Measurements from ENCODE around the gene MMP25. TPM values are rescaled to one million over a fixed set of nuclear protein-coding genes. Genes with fewer than 3 reads are reported as not detected.
"Not testable (repeated sequence)": the region's sequence is repeated elsewhere in the genome, so short reads cannot be mapped to it uniquely, and the experiment has no call there.

MMP25 gene
- total RNA-seq, 1 donor from 2014 or later = 0.99 TPM

DNA sequence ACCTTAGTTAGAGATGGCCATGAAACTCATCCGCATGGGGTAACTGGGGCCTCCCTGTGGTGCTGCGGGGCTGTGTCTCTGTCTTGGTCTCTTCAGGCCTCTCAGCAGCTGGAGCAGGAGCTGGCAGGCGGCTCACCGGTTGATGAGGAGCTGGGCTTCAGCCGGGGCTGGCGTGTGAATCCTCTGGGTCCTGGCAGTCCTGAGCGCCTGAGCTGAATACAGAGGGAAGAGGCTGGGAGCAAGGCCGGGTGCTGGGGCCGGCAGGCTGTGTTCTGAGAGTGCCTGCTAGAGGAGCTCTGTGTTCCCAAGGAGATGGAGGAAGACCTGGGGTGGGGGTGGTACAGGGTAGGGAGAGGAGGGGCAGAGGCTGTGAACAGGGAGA is 9.4 kb downstream of the MMP25 start:
- not testable (repeated sequence) for DNase-seq

DNA sequence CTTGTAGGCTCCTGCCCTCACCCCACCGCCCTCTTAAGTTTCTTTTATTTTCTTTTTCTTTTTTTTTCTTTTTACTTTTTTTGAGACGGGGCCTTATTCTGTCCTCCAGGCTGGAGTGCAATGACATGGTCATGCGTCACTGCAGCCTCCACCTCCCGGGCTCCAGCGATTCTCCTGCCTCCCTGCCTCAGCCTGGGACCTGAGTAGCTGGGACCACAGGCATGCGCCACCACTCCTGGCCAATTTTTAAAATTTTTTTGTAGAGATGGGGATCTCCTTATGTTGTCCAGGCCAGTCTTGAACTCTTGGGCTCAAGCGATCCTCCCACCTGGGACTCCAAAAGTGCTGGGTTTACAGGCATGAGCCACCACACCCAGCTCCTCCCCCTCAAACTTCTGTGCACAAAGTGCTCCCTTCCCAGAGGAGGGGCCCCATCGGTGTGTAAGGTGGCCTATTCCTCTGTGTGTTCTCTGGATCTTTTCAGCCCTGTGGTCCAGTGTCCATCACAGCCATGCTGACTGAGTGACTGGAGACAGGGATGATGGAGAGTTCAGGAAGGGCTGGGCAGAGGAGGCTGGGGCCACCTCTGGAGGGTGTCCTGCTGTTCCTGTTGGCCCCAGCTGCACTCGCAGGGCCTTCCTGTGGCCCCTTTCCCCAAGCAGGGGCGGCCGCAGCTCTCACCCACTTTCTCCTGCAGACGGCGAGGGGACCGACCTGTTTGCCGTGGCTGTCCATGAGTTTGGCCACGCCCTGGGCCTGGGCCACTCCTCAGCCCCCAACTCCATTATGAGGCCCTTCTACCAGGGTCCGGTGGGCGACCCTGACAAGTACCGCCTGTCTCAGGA is 10.2 kb downstream of the MMP25 start:
- DNase-seq = no peak

DNA sequence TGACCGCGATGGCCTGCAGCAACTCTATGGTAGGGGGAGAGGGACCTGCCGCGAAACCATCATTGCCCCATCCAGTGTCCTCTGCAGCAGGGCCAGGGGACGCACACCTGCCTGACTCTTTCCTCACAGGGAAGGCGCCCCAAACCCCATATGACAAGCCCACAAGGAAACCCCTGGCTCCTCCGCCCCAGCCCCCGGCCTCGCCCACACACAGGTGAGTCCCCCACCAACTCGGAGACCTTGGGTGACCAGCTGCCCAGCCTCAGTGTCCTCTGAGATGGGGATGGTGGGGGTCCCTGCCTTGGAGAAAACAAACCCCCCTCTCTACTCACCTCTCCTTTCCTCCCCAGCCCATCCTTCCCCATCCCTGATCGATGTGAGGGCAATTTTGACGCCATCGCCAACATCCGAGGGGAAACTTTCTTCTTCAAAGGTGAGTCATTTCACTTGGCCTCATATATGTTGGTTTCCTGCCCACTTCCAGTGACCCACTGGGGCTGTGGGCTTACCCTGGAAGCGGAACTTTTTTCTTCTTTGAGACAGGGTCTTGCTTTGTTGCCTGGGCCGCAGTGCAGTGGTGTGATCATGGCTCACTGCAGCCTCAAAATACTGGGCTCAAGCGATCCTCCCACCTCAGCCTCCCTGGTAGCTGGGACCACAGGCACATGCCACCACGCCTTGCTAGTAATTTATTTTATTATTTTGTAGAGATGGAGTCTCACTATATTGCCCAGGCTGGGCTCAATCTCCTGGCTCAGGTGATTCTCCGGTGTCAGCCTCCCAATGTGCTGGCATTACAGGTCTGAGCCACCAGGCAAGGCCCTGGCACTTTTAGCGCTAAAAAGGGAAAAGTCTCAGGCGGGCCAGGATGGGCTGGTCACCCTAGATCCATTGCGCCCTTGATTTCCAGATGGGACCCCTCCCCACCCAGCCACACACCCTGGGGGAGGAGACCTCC is 11.1 kb downstream of the MMP25 start:
- DNase-seq = no peak

DNA sequence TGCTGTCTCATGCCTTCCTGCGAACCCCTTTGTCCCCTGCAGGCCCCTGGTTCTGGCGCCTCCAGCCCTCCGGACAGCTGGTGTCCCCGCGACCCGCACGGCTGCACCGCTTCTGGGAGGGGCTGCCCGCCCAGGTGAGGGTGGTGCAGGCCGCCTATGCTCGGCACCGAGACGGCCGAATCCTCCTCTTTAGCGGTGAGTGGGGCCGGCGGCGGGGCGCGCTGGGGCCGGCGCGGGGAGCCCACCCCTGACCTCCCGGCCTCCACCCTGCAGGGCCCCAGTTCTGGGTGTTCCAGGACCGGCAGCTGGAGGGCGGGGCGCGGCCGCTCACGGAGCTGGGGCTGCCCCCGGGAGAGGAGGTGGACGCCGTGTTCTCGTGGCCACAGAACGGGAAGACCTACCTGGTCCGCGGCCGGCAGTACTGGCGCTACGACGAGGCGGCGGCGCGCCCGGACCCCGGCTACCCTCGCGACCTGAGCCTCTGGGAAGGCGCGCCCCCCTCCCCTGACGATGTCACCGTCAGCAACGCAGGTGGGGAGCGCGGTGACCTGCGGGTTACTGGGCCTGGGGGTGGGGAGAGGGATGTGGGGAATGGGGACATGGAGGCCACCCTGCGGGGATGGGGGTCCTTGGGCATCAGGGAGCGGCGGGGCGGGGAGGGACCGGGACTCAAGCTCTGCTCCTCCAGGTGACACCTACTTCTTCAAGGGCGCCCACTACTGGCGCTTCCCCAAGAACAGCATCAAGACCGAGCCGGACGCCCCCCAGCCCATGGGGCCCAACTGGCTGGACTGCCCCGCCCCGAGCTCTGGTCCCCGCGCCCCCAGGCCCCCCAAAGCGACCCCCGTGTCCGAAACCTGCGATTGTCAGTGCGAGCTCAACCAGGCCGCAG is 12.0 kb downstream of the MMP25 start:
- DNase-seq = no peak

DNA sequence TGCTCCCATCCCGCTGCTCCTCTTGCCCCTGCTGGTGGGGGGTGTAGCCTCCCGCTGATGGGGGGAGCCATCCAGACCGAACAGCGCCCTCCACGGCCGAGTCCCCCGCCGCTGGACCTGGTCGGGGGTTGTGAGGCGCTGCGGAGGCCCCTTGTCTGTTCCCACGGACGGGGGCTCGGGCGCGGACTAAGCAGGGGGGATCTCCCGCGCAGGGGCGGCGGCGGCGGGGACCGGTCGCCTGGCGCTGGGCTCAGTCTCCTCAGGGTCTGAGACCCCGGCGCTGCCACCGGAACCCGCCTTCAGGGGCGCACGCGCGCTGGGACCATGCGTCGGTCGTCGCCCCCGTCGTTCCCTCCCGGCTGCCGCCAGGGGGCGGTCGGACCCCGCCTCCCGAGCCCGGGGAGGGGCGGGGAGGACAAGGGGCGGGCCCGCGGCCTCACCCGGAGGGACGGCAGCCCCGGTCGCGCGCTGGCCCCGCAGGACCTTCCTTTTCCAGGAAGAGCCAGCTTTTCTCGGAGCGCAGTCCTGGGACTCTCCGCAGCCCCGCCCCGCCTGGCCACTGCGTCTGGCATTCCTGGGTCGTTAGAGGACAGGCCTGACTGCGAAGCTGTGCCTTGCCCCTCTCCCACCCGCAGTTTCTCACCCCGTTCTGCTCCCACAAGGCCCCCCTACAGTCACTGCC is 12.8 kb downstream of the MMP25 start:
- DNase-seq = peak; percentile 69

DNA sequence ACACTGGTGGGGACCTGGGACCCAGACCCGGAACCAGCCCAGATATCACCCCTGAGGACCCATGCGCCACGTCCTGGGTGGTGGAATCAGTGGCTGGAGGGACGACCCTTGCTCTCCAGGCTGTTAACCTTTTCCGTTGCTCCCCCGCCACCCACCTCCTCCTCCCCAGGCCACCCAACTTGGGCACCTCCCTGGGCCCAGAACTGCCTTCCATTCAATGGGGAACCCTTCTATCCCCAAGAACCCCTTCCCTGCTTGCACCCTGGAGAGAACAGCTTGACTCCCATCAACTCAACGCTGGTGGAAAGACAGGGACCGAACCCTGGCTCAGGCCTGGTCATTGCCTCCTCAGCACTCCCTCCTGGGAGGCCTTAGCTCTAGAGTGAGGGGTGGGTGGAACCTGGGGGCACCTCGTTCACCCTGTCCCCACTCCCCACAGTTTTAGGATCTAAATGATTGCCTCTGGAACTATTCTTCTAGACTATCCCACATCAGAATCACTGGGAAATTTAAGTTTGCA is 13.4 kb downstream of the MMP25 start:
- no peak for DNase-seq

DNA sequence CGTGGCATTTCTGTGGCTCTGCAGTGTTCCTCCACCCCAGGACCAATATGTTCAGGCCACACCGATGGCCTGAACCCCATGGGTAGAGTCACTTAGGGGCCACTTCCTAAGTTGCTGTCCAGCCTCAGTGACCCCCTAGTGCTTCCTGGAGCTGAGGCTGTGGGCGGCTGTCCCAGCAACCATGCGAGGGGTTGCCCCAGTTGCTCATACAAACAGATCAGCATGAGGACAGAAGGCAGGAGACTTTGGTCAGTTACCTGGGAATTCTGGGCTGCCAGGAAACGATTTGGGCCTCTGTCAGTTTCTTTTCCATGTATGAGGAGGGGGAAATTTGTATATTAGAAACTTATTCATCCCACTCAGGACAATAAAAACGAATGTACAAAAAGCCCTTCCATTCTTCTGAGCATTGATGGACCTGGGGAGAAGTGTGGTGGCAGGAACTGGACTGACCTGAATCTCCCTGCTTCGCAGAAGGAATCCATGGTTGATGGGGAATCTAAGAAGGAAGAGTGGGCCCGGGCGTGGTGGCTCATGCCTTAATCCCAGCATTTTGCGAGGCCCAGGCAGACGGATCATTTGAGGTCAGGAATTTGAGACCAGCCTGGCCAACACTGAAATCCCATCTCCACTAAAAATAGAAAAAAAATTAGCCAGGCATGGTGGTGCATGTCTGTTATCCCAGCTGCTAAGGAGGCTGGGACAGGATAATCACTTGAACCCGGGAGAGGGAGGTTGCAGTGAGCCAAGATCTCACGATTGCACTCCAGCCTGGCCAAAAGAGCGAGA is 14.2 kb downstream of the MMP25 start:
- DNase-seq = no peak

DNA sequence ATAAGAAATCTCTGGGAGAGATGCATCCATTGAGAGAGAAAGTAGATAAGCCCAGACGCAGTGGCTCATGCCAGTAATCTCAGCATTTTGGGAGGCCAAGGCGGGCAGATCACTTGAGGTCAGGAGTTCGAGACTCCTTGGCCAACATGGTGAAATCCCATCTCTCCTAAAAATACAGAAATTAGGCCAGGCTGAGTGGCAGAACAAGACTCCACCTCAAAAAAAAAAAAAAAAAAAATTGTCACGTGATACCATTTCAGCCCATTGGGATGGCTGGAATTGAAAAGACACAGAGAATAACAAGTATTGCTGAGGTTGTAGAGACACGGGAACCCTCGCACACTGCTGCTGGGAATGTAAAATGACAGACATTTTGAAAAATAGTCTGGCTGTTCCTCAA is 16.2 kb downstream of the MMP25 start:
- no peak for DNase-seq

DNA sequence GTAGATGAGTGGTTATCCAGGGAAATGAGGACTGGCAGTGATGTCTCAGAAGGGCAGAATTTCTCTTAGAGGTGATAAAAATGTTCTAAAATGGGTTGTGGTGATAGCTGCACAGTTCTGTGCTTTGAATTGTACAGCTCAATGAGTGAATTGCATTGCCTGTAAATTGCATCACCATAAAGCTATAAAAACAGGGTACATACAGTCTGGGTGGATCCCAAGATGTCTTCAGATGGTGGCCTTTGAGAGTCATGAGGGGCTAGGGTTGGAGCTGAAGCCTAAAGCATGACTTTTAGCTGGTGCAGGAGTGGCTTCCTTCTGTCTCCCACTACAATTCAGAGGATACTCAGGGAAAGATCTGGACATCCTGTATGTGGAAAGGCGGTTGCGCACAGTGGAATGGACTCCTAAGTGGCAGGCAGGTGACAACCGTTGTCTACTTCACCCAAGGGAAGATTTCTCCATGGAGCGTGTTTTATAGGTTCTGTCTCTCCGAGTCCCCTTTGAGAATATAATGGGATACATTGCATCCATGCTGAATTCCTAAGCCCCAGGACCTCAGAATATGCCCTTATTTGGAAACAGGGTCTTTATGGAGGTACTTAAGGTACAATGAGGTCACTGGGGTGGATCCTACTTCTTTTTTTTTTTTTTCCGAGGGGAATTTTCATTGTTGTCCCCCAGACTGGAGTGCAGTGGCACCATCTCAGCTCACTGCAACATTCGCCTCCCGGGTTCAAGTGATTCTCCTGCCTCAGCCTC is 17.4 kb downstream of the MMP25 start:
- no peak for DNase-seq

DNA sequence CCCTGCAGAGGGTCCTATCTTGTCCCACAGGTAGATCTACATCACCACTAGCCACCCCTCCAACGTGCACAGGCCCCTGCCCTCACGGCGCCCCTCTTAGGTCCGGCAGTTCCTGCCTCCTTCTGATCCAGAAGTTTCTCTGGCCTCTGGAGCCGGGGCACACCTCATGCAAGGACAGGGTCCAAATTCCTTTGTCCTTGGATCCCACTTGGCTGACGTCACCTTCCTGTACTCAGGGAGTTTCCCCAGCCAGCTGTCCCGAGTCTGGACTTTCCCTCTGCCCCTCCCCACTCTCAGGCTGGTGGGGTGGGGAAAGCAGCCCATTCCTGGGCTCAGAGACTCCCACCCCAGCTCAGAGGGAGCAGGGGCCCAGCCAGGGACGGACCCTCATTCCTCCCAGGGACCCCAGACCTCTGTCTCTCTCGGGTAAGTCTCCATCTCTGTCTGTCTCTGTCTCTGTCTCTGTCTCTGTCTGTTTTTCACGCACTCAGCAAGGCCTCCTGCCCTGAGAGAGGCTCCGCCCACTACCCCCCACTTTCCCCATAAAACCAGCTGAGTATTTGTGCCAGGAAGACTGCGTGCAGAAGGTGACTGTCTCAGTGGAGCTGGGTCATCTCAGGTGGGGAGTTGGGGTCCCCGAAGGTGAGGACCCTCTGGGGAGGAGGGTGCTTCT is 18.8 kb downstream of the MMP25 start, which contains the start of gene IL32:
IL32 (plus strand) TSS at position 572 of the 673 bp plus-strand sequence. CDS start 172 bp downstream, outside the sequence.
- peak; percentile 24 for DNase-seq

DNA sequence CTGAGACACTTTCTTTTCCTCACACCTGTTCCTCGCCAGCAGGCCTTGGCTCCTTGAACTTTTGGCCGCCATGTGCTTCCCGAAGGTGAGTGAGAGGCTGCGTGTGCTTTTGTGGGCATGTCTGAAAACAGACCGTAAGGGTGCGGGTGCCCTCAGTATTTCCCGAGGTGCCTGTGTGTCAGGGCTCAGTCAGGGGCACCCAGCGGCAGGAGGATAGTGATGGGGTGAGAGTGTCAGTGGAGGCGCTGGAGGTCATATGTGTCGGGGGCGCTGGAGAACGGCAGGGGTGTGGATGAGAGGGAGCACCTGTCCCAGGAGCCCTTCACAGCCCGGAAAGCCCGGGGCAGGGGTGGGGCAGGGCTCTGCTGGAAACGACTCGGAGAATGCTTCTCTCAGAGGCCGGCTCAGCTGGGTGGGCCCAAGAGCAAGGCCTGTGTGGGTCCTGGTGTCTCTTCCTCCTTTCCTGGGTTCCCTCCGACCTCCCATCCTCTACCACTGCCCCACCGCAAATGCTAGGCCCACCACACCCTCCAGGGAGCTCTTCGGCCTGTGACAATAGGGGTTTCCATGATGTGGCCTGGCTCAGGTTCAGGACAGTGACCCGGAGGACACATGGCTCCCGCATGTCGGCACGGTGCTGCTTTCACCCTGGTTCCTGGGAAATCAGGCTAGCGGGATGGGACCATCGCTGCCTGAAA is 19.5 kb downstream of the MMP25 start:
- no peak for DNase-seq

DNA sequence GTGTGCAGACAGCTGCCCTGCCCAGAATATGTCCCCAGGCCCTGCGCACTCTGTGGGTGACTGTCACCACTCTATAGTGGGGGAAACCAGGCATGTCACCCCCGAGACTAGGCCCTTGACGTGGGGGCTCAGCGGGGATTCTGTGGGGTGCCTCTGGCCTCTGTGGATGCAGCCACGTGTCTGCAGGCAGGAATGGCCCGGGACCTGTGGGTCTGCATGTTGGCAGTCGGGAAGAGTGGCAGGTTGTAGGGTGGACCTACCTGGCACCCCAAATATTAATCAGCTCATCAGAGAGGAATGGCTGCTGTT is 20.0 kb downstream of the MMP25 start:
- no peak for DNase-seq

DNA sequence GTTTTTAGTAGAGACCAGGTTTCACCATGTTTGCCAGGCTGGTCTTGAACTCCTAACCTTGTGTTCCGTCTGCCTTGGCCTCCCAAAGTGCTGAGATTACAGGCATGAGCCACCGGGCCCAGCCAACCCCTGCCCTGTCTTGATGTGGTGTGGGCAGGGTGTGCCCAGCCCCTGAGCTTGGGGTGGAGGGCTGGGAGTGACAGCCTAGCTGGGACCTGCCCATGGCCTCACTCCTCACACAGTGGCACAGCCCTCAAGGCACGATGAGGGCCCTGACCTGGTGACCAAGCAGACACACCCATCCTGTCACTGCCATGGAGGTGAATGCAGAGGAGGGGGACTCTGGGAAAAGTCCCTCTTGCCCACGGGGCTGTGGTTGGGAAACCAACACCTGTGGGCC is 22.1 kb downstream of the MMP25 start:
- DNase-seq = no peak

DNA sequence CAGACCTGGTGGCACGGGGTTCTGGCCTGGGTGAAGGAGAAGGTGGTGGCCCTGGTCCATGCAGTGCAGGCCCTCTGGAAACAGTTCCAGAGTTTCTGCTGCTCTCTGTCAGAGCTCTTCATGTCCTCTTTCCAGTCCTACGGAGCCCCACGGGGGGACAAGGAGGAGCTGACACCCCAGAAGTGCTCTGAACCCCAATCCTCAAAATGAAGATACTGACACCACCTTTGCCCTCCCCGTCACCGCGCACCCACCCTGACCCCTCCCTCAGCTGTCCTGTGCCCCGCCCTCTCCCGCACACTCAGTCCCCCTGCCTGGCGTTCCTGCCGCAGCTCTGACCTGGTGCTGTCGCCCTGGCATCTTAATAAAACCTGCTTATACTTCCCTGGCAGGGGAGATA is 22.8 kb downstream of the MMP25 start:
- not testable (repeated sequence) for DNase-seq

DNA sequence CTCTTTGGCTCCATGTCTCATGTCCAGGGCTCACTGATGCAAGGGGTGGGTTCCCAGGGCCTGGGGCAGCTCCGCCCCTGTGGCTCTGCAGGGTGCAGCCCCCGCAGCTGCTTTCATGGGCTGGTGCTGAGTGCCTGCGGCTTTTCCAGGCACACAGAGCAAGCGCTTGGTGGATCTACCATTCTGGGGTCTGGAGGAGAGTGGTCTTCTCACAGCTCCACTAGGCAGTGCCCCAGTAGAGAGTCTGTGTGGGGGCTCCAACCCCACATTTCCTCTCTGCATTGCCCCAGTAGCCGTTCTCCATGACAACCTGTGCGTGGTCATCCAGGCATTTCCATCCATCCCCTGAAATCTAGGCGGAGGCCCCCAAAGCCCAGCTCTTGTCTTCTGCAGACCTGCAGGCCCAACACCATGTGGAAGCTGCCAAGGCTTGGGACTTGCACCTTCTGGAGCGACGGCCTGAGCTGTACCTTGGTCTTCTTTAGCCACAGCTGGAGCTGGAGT is 24.3 kb downstream of the MMP25 start:
- no peak for DNase-seq

DNA sequence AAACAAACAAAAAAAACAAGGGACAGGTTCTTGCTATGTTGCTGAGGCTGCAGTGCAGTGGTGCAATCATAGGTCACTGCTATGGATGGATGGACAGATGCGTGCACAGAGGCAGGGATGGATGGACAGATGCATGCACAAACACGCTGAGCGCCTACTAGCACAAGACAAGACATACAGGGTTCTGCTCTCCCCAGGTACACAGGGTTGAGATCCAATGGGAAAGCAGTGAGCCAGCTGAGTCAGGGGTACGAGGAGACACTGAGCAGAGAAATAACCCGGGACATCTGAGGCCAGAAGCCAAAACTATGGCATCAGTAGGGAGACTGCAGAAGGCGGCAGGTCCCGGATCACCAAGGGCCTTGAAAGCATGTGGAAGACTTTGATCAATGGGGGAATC is 25.3 kb downstream of the MMP25 start:
- no peak for DNase-seq

DNA sequence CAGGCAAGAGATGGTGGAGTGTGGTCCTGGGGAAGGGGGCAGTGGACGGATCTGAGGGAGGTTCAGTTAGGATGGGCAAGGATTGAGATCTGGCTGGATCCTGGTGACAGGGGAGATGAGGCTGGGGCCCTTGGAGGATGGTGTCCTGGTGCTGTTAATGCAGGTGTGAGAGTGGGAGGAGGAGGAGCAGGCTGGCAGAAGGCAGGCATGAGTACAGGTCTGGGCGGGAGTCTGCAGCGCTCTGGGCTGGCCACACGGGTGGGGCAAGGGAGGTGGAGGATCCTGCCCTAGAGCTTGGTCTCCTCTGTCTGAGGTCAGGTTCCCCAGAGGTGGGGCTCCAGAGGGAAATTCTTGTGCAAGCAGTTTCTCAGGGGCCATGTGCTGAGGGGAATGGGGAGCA is 25.8 kb downstream of the MMP25 start:
- DNase-seq = not testable (repeated sequence)

DNA sequence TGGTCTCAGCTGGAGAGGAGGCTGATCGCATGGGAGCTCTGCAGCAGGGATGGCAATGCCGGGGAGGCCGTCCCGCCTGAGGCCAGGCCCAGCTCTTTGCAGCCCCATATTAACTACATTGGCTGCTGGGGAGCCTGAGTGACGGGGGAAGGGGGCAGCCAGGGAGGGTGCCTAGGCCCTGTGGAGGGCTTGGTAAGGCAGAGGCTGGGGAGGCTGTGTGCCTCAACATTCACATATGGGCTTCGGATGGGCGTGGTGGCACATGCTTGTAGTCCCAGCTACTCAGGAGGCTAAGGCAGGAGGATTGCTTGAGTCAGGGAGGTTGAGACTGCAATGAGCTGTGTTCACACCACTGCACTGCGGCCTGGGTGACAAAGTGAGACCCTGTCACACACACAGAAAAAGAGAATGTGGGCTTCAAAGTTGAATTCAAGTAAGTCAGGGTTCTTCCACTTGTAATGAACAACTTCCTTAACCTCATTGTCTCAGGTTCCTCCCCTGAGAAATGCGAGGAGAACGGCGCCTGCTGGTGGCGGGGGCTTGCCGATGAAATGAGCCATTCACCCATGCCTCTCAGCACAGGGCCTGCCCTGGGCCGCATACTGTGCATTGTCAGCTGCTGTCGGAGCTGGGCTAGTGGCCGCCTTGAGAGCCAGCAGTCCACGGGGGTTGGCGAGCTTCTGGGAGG is 26.4 kb downstream of the MMP25 start:
- DNase-seq = not testable (repeated sequence)
